GM23248 (cell line): ENCODE results near the gene SPATS2L.

Experiments used
- EZH2 ChIP-seq: fragments of 200-600 bp; sonication (generic); IDR thresholded peaks from 2 replicates; pipeline ENCODE4 v1.6.1; 2018; ENCODE audit warnings: antibody characterized with exemption, mild to moderate bottlenecking; ENCODE audit not compliant: insufficient read depth, poor library complexity, severe bottlenecking
- EZH2phosphoT487 ChIP-seq: fragments of 200-600 bp; sonication (generic); IDR thresholded peaks from 2 replicates; pipeline ENCODE4 v1.6.1; 2018; ENCODE audit warnings: antibody characterized with exemption, moderate library complexity, mild to moderate bottlenecking, low read depth; ENCODE audit not compliant: insufficient read depth

DNA sequence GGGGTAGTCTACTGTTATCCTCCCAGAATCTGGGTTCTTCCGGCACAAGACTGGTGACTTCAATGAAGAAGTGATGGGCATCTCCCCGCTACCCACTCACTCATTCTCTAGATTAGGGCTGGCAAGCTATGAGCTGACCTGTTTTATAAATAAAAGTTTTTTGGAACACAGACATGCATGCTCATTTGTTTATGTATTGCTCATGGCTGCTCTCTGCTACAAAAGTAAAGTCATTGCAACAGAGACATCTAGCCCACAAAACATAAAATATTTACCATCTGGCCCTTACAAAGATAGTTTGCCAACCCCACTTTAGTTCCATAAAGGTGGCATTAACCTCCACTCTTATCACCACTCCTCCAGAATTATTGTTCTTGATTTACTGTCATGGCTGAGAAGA lies 39.1 kb upstream of the SPATS2L start:
- TF ChIP-seq EZH2phosphoT487 (no peak), EZH2 (no peak)
